Frontal cortex (tissue), 4 donors: ENCODE measurements around the gene PRAC1. TPM values are rescaled to one million over a fixed set of nuclear protein-coding genes. Genes with fewer than 3 reads are reported as not detected.
"Not testable (repeated sequence)": the region's sequence is repeated elsewhere in the genome, so short reads cannot be mapped to it uniquely, and the experiment has no call there.

Experiments used
- DNase-seq, 2 donors: peaks; one replicate each; pipeline ENCODE4 v3.0.0; 2012; ENCODE audit warnings: low spot score in 2 of 2
- FAIRE-seq: peaks from 2 replicates; lab custom pipeline; 2012; peaks lifted over from hg19 to GRCh38; lab: Jason Lieb, UNC
- total RNA-seq: library from RNA; depleted of rRNA; stranded (reverse); fragments of >200 nt; gene quantifications from one replicate; pipeline ENCODE4 v1.2.3, GENCODE V29; 2014
- donor health status: control.
- donor health status: control.
- donor health status: control.

The PRAC1 gene
- total RNA-seq, 1 donor from 2014 or later: not detected

- FAIRE-seq: no peak
- no peak for DNase-seq
These were observed 4.7 kb downstream of the PRAC1 start for GRCh38 chr17:48717367-48718226.

- not testable (repeated sequence) for DNase-seq, FAIRE-seq
These were observed 5.8 kb downstream of the PRAC1 start for GRCh38 chr17:48716549-48716948.

GRCh38 chr17:48715496-48716399, 6.6 kb downstream of the PRAC1 start:
- DNase-seq: no peak
- FAIRE-seq: no peak

- no peak for FAIRE-seq
- no peak for DNase-seq
These were observed 11.2 kb downstream of the PRAC1 start for GRCh38 chr17:48711128-48711527.

GRCh38 chr17:48704361-48705248, 17.7 kb downstream of the PRAC1 start:
- FAIRE-seq: no peak

GRCh38 chr17:48701864-48702532, 20.3 kb downstream of the PRAC1 start:
- FAIRE-seq: no peak
- no peak for DNase-seq

More at GRCh38 chr17:48704361-48705248, 17.7 kb downstream of the PRAC1 start:
- DNase-seq: no peak

- FAIRE-seq (no peak), DNase-seq (no peak)
These were observed 29.1 kb downstream of the PRAC1 start for GRCh38 chr17:48693178-48693577.

GRCh38 chr17:48692049-48692448, 30.3 kb downstream of the PRAC1 start:
- DNase-seq: no peak
- FAIRE-seq: no peak

- FAIRE-seq (no peak), DNase-seq (no peak)
These were observed 31.7 kb downstream of the PRAC1 start for GRCh38 chr17:48690655-48691054.

- FAIRE-seq (no peak), DNase-seq (no peak)
These were observed 40.7 kb downstream of the PRAC1 start for GRCh38 chr17:48681609-48682008.

- DNase-seq: no peak
- FAIRE-seq: no peak
These were observed 42.8 kb downstream of the PRAC1 start for GRCh38 chr17:48679385-48680096.

- DNase-seq (peak; percentile 44 to 66), FAIRE-seq (no peak)
These were observed 44.0 kb downstream of the PRAC1 start for GRCh38 chr17:48678141-48678971.

- no peak for DNase-seq
These were observed 45.3 kb downstream of the PRAC1 start for GRCh38 chr17:48676963-48677558.

GRCh38 chr17:48672340-48672739, 50.0 kb downstream of the PRAC1 start:
- FAIRE-seq (no peak), DNase-seq (no peak)

More at GRCh38 chr17:48676963-48677558, 45.3 kb downstream of the PRAC1 start:
- no peak for FAIRE-seq
